Measurements from ENCODE around the gene MRGPRG.

GRCh38 chr11:3169255-3170043, 49.2 kb downstream of the MRGPRG start:
- no peak for TF ChIP-seq CTCF (IDR thresholded peaks at IDR 0.05; ENCODE audit: low read length)
- TF ChIP-seq EZH2 (IDR thresholded peaks at IDR 0.05; ENCODE audit: borderline replicate concordance, low read length) = no peak
